ENCODE data around the gene ZNF329. TPM values are rescaled to one million over a fixed set of nuclear protein-coding genes. Genes with fewer than 3 reads are reported as not detected.
"Not testable (repeated sequence)": the region's sequence is repeated elsewhere in the genome, so short reads cannot be mapped to it uniquely, and the experiment has no call there.

ZNF329 gene
- total and polyA plus RNA-seq, 2 of the 8 experiments (the other 6 are each of a cell fraction or from before 2014, with no cell fraction given) = 5.8 to 11.2 TPM

GRCh38 chr19:58153386-58153785 lies 2.8 kb upstream of the ZNF329 start (continued):
- TF ChIP-seq HDAC2 (IDR thresholded peaks at IDR 0.05; ENCODE audit: borderline replicate concordance in 1 of 2, low read depth in 2 of 2, low read length in 2 of 2) (no peak), POU5F1 (IDR thresholded peaks at IDR 0.05; ENCODE audit: low read depth, low read length) (no peak), RXRA (IDR thresholded peaks at IDR 0.05; ENCODE audit: insufficient read depth, low read depth, low read length) (no peak), KDM5A (IDR thresholded peaks at IDR 0.05; ENCODE audit: low read length) (no peak), ASH2L (IDR thresholded peaks at IDR 0.05; ENCODE audit: low read length) (no peak)
- TF ChIP-seq, protein P1, sequence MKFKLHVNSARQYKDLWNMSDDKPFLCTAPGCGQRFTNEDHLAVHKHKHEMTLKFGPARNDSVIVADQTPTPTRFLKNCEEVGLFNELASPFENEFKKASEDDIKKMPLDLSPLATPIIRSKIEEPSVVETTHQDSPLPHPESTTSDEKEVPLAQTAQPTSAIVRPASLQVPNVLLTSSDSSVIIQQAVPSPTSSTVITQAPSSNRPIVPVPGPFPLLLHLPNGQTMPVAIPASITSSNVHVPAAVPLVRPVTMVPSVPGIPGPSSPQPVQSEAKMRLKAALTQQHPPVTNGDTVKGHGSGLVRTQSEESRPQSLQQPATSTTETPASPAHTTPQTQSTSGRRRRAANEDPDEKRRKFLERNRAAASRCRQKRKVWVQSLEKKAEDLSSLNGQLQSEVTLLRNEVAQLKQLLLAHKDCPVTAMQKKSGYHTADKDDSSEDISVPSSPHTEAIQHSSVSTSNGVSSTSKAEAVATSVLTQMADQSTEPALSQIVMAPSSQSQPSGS (IDR thresholded peaks at IDR 0.05; ENCODE audit: low read length) = no peak
- TF ChIP-seq, protein P2, sequence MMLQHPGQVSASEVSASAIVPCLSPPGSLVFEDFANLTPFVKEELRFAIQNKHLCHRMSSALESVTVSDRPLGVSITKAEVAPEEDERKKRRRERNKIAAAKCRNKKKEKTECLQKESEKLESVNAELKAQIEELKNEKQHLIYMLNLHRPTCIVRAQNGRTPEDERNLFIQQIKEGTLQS (IDR thresholded peaks at IDR 0.05; ENCODE audit: insufficient read depth, low read depth, low read length) = no peak

- H3K9ac ChIP-seq (replicated peaks in 1 of 4; ENCODE audit: extremely low read depth in 1 of 4, low read depth in 3 of 4, low read length in 3 of 4); H2BK120ac ChIP-seq (replicated peaks; ENCODE audit: low read depth, low read length); H3K4me1 ChIP-seq (replicated peaks in 1 of 4; ENCODE audit: control insufficient read depth in 3 of 4, insufficient read depth in 4 of 4, low read length in 3 of 4); H3K4me3 ChIP-seq (ENCODE audit: extremely low read depth in 1 of 4, insufficient read depth in 2 of 4, low read depth in 3 of 4, low read length in 4 of 4); POLR2A ChIA-PET (ENCODE audit: partially characterized antibody); H2BK20ac ChIP-seq (ENCODE audit: low read length); H2BK5ac ChIP-seq (ENCODE audit: low read depth, low read length); H3K36me3 ChIP-seq (ENCODE audit: control insufficient read depth in 2 of 4, insufficient read depth in 4 of 4, low read length in 3 of 4); H4K20me1 ChIP-seq (replicated peaks in 1 of 2; ENCODE audit: control insufficient read depth in 1 of 2, insufficient read depth in 2 of 2, low read length in 2 of 2); H3K27me3 ChIP-seq (replicated peaks in 1 of 4; ENCODE audit: control insufficient read depth in 3 of 4, extremely low read depth in 1 of 4, insufficient read depth in 3 of 4, low read length in 3 of 4); H3K18ac ChIP-seq (ENCODE audit: extremely low read depth, low read length); H3K23ac ChIP-seq (ENCODE audit: insufficient read length); H2AK5ac ChIP-seq (ENCODE audit: low read depth, low read length); DNase-seq (ENCODE audit: low read depth in 1 of 2, low spot score in 2 of 2); H3K4me2 ChIP-seq (ENCODE audit: insufficient read depth in 1 of 2, low read depth in 2 of 2, low read length in 2 of 2); H4K91ac ChIP-seq (replicated peaks; ENCODE audit: insufficient read length, low read length); H3K23me2 ChIP-seq (ENCODE audit: low read depth, low read length); H2BK12ac ChIP-seq (ENCODE audit: low read depth, low read length); H4K5ac ChIP-seq (ENCODE audit: insufficient read length, low read depth, low read length); H4K8ac ChIP-seq (ENCODE audit: extremely low read depth, insufficient read depth, low read length); H3K56ac ChIP-seq (replicated peaks; ENCODE audit: insufficient read length, low read depth, low read length); H2BK15ac ChIP-seq (ENCODE audit: low read length); H3K27ac ChIP-seq (ENCODE audit: low read depth, low read length); CTCF ChIA-PET (ENCODE audit: partially characterized antibody); H3K4ac ChIP-seq (replicated peaks; ENCODE audit: insufficient read length, low read depth, low read length); FAIRE-seq; H3K14ac ChIP-seq (ENCODE audit: insufficient read length); H2AFZ ChIP-seq (ENCODE audit: low read length); H3K79me1 ChIP-seq (ENCODE audit: low read depth, low read length): not testable (repeated sequence)
- H3K79me2 ChIP-seq (ENCODE audit: control insufficient read depth in 1 of 2, insufficient read depth in 2 of 2, low read length in 2 of 2) = peaks cover 0 to 25% of the 10 kb centered on the region in 2 experiments; a peak in 2 of 4 replicates
- H3K9me3 ChIP-seq (ENCODE audit: insufficient read depth in 2 of 2, low read depth in 1 of 2, low read length in 1 of 2) = peaks cover 14 to 46% of the 10 kb centered on the region in 2 experiments
- no CpG with 5 or more reads among the region's 28 CpGs for WGBS, 2 experiments (ENCODE audit: extremely low coverage in 1 of 2, insufficient coverage in 1 of 2, insufficient read length in 1 of 2, insufficient replicate concordance in 2 of 2, low coverage in 1 of 2, low lambda C conversion rate in 2 of 2, missing lambda C conversion rate in 1 of 2)
These were observed 3.1 kb downstream of the ZNF329 start for GRCh38 chr19:58147475-58147874.
